ENCODE data around the gene MYBPC1. TPM values are rescaled to one million over a fixed set of nuclear protein-coding genes. Genes with fewer than 3 reads are reported as not detected.

Gene MYBPC1
- polyA plus RNA-seq, 1 of the 3 experiments (the other 2 are of a cell fraction): not detected

- Histone ChIP-seq H3K4me1 (ENCODE audit: control insufficient read depth in 1 of 2, insufficient read depth in 2 of 2, low read depth in 1 of 2, low read length in 1 of 2) (peaks cover 0 to 3% of the 10 kb centered on the region in 2 experiments; a peak in 2 of 4 replicates), H3K27ac (ENCODE audit: low read depth in 2 of 2, low read length in 1 of 2) (no peak overlapping the region)
These were observed 43.2 kb downstream of the MYBPC1 start for GRCh38 chr12:101637936-101638335.

More at GRCh38 chr12:101637936-101638335, 43.2 kb downstream of the MYBPC1 start:
- TF ChIP-seq TEAD4 (IDR thresholded peaks at IDR 0.05; ENCODE audit: borderline replicate concordance, insufficient read depth) (no peak), CHD2 (IDR thresholded peaks at IDR 0.05; ENCODE audit: low read length, partially characterized antibody) (no peak), ZBTB33 (IDR thresholded peaks at IDR 0.05; ENCODE audit: borderline replicate concordance, low read depth) (no peak), NRF1 (IDR thresholded peaks at IDR 0.05; ENCODE audit: low read depth, low read length) (no peak), RAD21 (IDR thresholded peaks at IDR 0.05; ENCODE audit: low read length) (no peak), RCOR1 (IDR thresholded peaks at IDR 0.05; ENCODE audit: low read length) (no peak), REST (IDR thresholded peaks at IDR 0.05; ENCODE audit: low read depth, low read length) (no peak), ELF1 (IDR thresholded peaks at IDR 0.05) (no peak), IRF3 (IDR thresholded peaks at IDR 0.05; ENCODE audit: low read depth, low read length) (no peak), JUND (IDR thresholded peaks at IDR 0.05) (no peak), NFIC (IDR thresholded peaks at IDR 0.05; ENCODE audit: borderline replicate concordance) (no peak), MXI1 (IDR thresholded peaks at IDR 0.05; ENCODE audit: low read depth, low read length) (no peak), CTCF (IDR thresholded peaks at IDR 0.05) (no peak), TCF12 (IDR thresholded peaks at IDR 0.05) (no peak), USF1 (IDR thresholded peaks at IDR 0.05; ENCODE audit: borderline replicate concordance, low read depth) (no peak), FOSL2 (IDR thresholded peaks at IDR 0.05; ENCODE audit: borderline replicate concordance, low read depth) (no peak), GATA2 (CRISPR knock-in tag; IDR thresholded peaks at IDR 0.05) (no peak)
- Histone ChIP-seq H3K9ac (no peak overlapping the region), H3K36me3 (replicated peaks in 1 of 2; ENCODE audit: control insufficient read depth in 1 of 2, insufficient read depth in 2 of 2, low read length in 1 of 2) (no peaks in the 10 kb centered on the region), H4K20me1 (ENCODE audit: insufficient read depth) (no peaks in the 10 kb centered on the region), H3K27me3 (ENCODE audit: insufficient read depth) (peaks cover 18% of the 10 kb centered on the region; the same call in 1 of the 2 replicates), H3F3A (replicated peaks; ENCODE audit: insufficient read depth) (no peaks in the 10 kb centered on the region), H3K9me2 (no peaks in the 10 kb centered on the region), H3K79me2 (ENCODE audit: insufficient read depth) (no peaks in the 10 kb centered on the region), H3K9me3 (no peaks in the 10 kb centered on the region), H3K4me3 (ENCODE audit: low read depth in 2 of 2, low read length in 1 of 2) (no peak overlapping the region), H3K4me2 (no peak overlapping the region), H2AFZ (ENCODE audit: low read depth) (no peak overlapping the region)
- CTCF ChIA-PET: no interaction called here
- DNase-seq: no peak
- POLR2A ChIA-PET: no interaction called here
- WGBS (ENCODE audit: low lambda C conversion rate): 10% methylated on average over 3 of the region's 3 CpGs

Measured in SK-N-SH (cell line).